ENCODE results near the gene KCTD15. TPM values are rescaled to one million over a fixed set of nuclear protein-coding genes. Genes with fewer than 3 reads are reported as not detected.

KCTD15 gene
- total and polyA plus RNA-seq, 10 donors, result 7.6 to 31.8 (median 19.2) TPM

DNA sequence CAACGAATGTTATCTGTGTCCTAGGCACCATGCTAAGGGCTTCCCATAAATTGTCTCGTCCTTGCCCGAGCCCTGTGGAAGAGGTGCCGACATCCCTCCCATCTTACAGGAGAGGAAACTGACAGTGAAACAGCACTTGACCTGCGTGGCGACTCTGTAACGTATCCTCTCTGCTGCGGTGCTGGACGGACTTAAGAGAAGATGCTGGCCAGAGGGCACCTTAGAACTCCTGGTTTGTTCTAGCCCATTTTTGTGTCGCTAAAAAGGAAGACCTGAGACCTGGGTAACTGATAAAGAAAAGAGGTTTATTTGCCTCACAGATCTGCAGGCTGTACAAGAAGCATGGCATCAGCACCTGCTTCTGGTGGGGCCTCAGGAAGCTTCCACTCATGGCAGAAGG is 68.6 kb downstream of the KCTD15 start:
- Histone ChIP-seq H3K27me3 (replicated peaks in 1 of 7) (peaks cover 0 to 9% (median 0%) of the 10 kb centered on the region in 7 donors), H3K9me3 (no peaks in the 10 kb centered on the region), H3K27ac (no peak overlapping the region), H3K4me3 (no peak overlapping the region), H3K36me3 (no peaks in the 10 kb centered on the region), H3K4me1 (peaks cover 0 to 18% (median 6%) of the 10 kb centered on the region in 6 donors)
- peak; percentile 32 for DNase-seq
- no peak for TF ChIP-seq POLR2A (IDR thresholded peaks at IDR 0.05)
- TF ChIP-seq, protein P1, sequence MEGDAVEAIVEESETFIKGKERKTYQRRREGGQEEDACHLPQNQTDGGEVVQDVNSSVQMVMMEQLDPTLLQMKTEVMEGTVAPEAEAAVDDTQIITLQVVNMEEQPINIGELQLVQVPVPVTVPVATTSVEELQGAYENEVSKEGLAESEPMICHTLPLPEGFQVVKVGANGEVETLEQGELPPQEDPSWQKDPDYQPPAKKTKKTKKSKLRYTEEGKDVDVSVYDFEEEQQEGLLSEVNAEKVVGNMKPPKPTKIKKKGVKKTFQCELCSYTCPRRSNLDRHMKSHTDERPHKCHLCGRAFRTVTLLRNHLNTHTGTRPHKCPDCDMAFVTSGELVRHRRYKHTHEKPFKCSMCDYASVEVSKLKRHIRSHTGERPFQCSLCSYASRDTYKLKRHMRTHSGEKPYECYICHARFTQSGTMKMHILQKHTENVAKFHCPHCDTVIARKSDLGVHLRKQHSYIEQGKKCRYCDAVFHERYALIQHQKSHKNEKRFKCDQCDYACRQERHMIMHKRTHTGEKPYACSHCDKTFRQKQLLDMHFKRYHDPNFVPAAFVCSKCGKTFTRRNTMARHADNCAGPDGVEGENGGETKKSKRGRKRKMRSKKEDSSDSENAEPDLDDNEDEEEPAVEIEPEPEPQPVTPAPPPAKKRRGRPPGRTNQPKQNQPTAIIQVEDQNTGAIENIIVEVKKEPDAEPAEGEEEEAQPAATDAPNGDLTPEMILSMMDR (IDR thresholded peaks at IDR 0.05 in 8 of 11, conservative IDR thresholded peaks at IDR 0.05 in 3 of 11), result no peak
- TF ChIP-seq POLR2AphosphoS5 (IDR thresholded peaks at IDR 0.05), result no peak
- 85 to 93% (median 90%) methylated on average over 10 of the region's 10 CpGs for WGBS, 5 donors
- intact Hi-C loops (cut with DNase I; ENCODE audit: low total_unique reads), result no loop called here

Other genes with a start within 250 kb of the KCTD15 start
- gene CHST8, start 174.9 kb upstream of the KCTD15 start, total RNA-seq, result 1 to 10 TPM in 6 of 7 donors, under 1 TPM in 1; 0.68 to 4.0 (median 1.7) TPM
- 1 to 10 TPM in 2 of 3 donors, under 1 TPM in 1; 0.43 to 2.1 (median 1.2) TPM for gene CHST8, start 174.9 kb upstream of the KCTD15 start, polyA plus RNA-seq